Panc1 (cell line): ENCODE data around the gene KCTD1. TPM values are rescaled to one million over a fixed set of nuclear protein-coding genes. Genes with fewer than 3 reads are reported as not detected.

Experiments
- ATAC-seq: fragments of 200-7000 bp; cut with Tn5 transposase; 2 replicates; pipeline ENCODE4 v1.9.1; 2020; ENCODE audit warnings: mild to moderate bottlenecking, moderate library complexity
- BruUV-seq: library from RNA; stranded (reverse); fragments of 400-500 nt; replicated peaks from 2 replicates; lab custom pipeline; 2021; lab: Mats Ljungman, UMichigan
- CTCF ChIA-PET: fragments of 300-600 bp; sonication (Branson Sonifier 250); formaldehyde crosslinking; loops from one replicate; lab custom pipeline; 2022; ENCODE audit warnings: antibody characterized with exemption; lab: Charles Lee
- POLR2A ChIA-PET: fragments of 300-600 bp; sonication (Branson Sonifier 250); formaldehyde crosslinking; loops from one replicate; lab custom pipeline; 2022; ENCODE audit warnings: antibody characterized with exemption; lab: Charles Lee
- DNase-seq: peaks from one replicate; pipeline ENCODE4 v3.0.0-alpha.2; 2010; ENCODE audit warnings: low read depth, low spot score
- H3K27ac ChIP-seq: 2 replicates; pipeline ENCODE4 v1.5.1; 2011; ENCODE audit warnings: mild to moderate bottlenecking, low read length, inconsistent platforms
- H3K27me3 ChIP-seq: fragments of 200-500 bp; sonication (Bioruptor generic); 2 replicates; pipeline ENCODE4 v1.6.0; 2014; ENCODE audit warnings: low read length, inconsistent platforms; ENCODE audit not compliant: control insufficient read depth, insufficient read depth
- H3K36me3 ChIP-seq: fragments of 200-500 bp; sonication (Bioruptor generic); 2 replicates; pipeline ENCODE4 v1.5.1; 2014; ENCODE audit warnings: inconsistent platforms, mild to moderate bottlenecking, low read length, moderate library complexity; ENCODE audit not compliant: control insufficient read depth, insufficient read depth
- H3K4me1 ChIP-seq: 2 replicates; pipeline ENCODE4 v1.5.1; 2011; ENCODE audit warnings: inconsistent platforms, mild to moderate bottlenecking, low read length, moderate library complexity; ENCODE audit not compliant: control insufficient read depth, insufficient read depth
- H3K4me3 ChIP-seq, 2 experiments: 2 replicates each; pipeline ENCODE4 v1.5.1; 2011 to 2012; ENCODE audit warnings: low read depth in 2 of 2, low read length in 2 of 2, mild to moderate bottlenecking in 2 of 2, inconsistent platforms in 1 of 2, moderate library complexity in 1 of 2
- H3K9me3 ChIP-seq: fragments of 200-500 bp; sonication (Bioruptor generic); 2 replicates; pipeline ENCODE4 v1.5.1; 2014; ENCODE audit warnings: low read depth, mild to moderate bottlenecking, inconsistent platforms, low read length, moderate library complexity; ENCODE audit not compliant: control insufficient read depth, insufficient read depth
- POLR2AphosphoS5 ChIP-seq: IDR thresholded peaks from 2 replicates; pipeline ENCODE4 v1.6.1; 2012; ENCODE audit warnings: mild to moderate bottlenecking, low read depth, low read length, moderate library complexity
- SIN3A ChIP-seq: IDR thresholded peaks from 2 replicates; pipeline ENCODE4 v1.6.1; 2012; ENCODE audit warnings: low read depth, mild to moderate bottlenecking, low read length, moderate library complexity, borderline replicate concordance; ENCODE audit not compliant: insufficient read depth
- TCF7L2 ChIP-seq: IDR thresholded peaks from 2 replicates; pipeline ENCODE4 v1.6.1; 2011; ENCODE audit warnings: mild to moderate bottlenecking, low read depth, low read length, inconsistent platforms
- in situ Hi-C: cut with HindIII; loops from 2 replicates; pipeline ENCODE4 v1.10.0; 2016; ENCODE audit warnings: low sequenced_read_pairs, low pct_unique_long_range_greater_than_20kb
- intact Hi-C: fragments of 100-400 bp; cut with micrococcal nuclease; formaldehyde crosslinking; loops from one replicate; pipeline ENCODE4 v1.10.0; 2022; ENCODE audit not compliant: unreplicated experiment
- total RNA-seq: library from RNA; stranded (reverse); gene quantifications from one replicate; pipeline ENCODE4 v1.2.1, GENCODE V29; 2021; ENCODE audit not compliant: unreplicated experiment
- TF ChIP-seq, protein P1 (sequence below), 2 experiments: IDR thresholded peaks; 2 replicates each; pipeline ENCODE4 v1.6.1; 2011 to 2012; ENCODE audit warnings: low read depth in 2 of 2, control low read depth in 1 of 2, low read length in 1 of 2, mild to moderate bottlenecking in 1 of 2, moderate library complexity in 1 of 2; ENCODE audit not compliant: insufficient read depth in 1 of 2
- TF ChIP-seq, protein P2 (sequence below): fragments of 450-650 bp; IDR thresholded peaks from 2 replicates; pipeline ENCODE4 v1.5.1; 2017; ENCODE audit warnings: mild to moderate bottlenecking

Gene KCTD1
- total RNA-seq, 1 experiment from 2014 or later, result 34.4 TPM

DNA sequence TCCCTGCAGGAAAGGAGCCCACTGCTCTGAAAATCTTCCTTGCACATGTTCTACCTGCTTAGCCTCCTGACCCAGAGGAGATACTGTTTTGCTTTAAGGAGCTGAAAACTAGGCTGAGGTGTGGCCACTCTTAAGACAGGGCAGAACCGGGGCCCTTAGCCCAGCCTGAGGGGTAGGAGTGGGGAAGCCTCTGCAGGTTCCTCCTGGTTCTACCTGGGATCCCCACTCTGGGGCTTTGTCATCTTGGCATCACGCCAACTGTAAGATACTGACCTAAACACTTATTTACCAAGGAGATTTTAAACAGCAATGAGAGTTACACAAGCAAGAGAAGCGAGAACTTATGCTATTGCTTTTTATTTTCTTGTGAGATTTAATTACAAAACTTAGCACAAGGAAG lies 86.9 kb downstream of the KCTD1 start:
- DNase-seq (no peak), ATAC-seq (no peak)
- in situ Hi-C loops, result no loop called here
- no peak overlapping the region for H3K4me3 ChIP-seq
- H3K27me3 ChIP-seq, result no peaks in the 10 kb centered on the region
- no peaks in the 10 kb centered on the region for H3K36me3 ChIP-seq
- H3K4me1 ChIP-seq, result no peaks in the 10 kb centered on the region
- no TSS peak for BruUV-seq
- TF ChIP-seq TCF7L2 (no peak), SIN3A (no peak), POLR2AphosphoS5 (no peak)
- TF ChIP-seq, protein P1, sequence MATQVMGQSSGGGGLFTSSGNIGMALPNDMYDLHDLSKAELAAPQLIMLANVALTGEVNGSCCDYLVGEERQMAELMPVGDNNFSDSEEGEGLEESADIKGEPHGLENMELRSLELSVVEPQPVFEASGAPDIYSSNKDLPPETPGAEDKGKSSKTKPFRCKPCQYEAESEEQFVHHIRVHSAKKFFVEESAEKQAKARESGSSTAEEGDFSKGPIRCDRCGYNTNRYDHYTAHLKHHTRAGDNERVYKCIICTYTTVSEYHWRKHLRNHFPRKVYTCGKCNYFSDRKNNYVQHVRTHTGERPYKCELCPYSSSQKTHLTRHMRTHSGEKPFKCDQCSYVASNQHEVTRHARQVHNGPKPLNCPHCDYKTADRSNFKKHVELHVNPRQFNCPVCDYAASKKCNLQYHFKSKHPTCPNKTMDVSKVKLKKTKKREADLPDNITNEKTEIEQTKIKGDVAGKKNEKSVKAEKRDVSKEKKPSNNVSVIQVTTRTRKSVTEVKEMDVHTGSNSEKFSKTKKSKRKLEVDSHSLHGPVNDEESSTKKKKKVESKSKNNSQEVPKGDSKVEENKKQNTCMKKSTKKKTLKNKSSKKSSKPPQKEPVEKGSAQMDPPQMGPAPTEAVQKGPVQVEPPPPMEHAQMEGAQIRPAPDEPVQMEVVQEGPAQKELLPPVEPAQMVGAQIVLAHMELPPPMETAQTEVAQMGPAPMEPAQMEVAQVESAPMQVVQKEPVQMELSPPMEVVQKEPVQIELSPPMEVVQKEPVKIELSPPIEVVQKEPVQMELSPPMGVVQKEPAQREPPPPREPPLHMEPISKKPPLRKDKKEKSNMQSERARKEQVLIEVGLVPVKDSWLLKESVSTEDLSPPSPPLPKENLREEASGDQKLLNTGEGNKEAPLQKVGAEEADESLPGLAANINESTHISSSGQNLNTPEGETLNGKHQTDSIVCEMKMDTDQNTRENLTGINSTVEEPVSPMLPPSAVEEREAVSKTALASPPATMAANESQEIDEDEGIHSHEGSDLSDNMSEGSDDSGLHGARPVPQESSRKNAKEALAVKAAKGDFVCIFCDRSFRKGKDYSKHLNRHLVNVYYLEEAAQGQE (IDR thresholded peaks at IDR 0.05; ENCODE audit: insufficient read depth in 1 of 2, low read depth in 2 of 2, low read length in 1 of 2), result no peak
- TF ChIP-seq, protein P2, sequence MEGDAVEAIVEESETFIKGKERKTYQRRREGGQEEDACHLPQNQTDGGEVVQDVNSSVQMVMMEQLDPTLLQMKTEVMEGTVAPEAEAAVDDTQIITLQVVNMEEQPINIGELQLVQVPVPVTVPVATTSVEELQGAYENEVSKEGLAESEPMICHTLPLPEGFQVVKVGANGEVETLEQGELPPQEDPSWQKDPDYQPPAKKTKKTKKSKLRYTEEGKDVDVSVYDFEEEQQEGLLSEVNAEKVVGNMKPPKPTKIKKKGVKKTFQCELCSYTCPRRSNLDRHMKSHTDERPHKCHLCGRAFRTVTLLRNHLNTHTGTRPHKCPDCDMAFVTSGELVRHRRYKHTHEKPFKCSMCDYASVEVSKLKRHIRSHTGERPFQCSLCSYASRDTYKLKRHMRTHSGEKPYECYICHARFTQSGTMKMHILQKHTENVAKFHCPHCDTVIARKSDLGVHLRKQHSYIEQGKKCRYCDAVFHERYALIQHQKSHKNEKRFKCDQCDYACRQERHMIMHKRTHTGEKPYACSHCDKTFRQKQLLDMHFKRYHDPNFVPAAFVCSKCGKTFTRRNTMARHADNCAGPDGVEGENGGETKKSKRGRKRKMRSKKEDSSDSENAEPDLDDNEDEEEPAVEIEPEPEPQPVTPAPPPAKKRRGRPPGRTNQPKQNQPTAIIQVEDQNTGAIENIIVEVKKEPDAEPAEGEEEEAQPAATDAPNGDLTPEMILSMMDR, result no peak
- POLR2A ChIA-PET, result no interaction called here
- intact Hi-C loops, result no loop called here
- no peak overlapping the region for H3K27ac ChIP-seq
- CTCF ChIA-PET, result no interaction called here
- no peaks in the 10 kb centered on the region for H3K9me3 ChIP-seq

DNA sequence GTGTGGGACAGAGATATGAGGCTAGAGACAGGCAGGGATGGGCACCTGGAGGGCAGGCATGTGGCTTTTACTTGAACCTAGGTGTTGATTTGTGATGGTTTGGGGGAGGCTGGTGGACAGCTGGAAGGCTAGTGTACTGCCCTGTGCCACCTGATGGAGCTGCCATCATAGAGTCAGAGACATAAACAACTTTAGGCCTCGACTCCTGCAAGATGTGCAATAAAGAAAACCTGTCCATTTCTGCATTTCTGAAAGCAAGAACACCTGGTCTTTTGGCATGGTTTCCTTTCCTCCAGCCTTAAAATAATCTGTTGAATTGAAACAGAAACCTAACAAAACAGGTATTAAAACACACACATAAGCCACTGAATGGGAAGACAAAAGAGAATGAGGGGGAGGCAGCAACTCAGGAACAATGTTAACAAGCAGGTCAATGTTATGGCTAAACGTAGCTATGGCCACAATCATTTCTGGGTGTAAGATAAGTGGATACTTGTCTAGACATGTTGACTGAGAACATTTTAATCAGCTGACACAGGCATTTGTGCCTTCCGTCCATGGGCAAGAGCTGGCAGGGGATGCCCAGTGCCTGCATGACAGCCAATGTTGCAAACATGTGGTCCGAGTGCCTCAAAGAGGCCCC lies 87.8 kb downstream of the KCTD1 start:
- ATAC-seq (no peak), DNase-seq (no peak)
- Histone ChIP-seq H3K27me3 (no peaks in the 10 kb centered on the region), H3K27ac (no peak overlapping the region), H3K4me3 (no peak overlapping the region), H3K4me1 (no peaks in the 10 kb centered on the region), H3K36me3 (no peaks in the 10 kb centered on the region), H3K9me3 (no peaks in the 10 kb centered on the region)
- ChIA-PET CTCF (no interaction called here), POLR2A (no interaction called here)
- TF ChIP-seq TCF7L2, result no peak
- no peak for TF ChIP-seq SIN3A
- in situ Hi-C loops (no loop called here), intact Hi-C loops (no loop called here)
- BruUV-seq, result no TSS peak

DNA sequence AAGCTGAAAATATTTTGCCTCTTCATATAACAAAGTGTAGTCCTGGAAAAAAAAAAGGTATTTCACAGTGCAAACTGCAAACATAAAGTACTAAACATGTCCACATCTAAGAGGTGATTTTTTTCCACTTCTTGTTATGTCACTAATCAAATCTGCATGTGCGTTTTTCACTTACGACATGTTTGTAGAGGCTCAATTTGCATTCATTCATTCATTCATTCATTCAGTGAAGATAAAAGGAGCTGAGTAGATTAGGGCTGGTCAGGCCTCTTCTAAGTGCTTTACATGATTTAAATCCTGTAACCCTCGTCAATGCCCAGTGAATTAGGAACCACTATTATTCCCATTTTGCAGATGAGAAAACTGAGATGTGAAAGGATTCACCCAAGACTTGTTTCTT lies 88.5 kb downstream of the KCTD1 start:
- Histone ChIP-seq H3K4me1 (no peaks in the 10 kb centered on the region), H3K4me3 (no peak overlapping the region), H3K27me3 (no peaks in the 10 kb centered on the region), H3K36me3 (no peaks in the 10 kb centered on the region; the same call in 1 of the 2 replicates), H3K9me3 (no peaks in the 10 kb centered on the region), H3K27ac (no peak overlapping the region)
- ChIA-PET POLR2A (no interaction called here), CTCF (no interaction called here)
- ATAC-seq (no peak), DNase-seq (no peak)
- in situ Hi-C loops (no loop called here), intact Hi-C loops (no loop called here)
- TF ChIP-seq SIN3A, result no peak
- TF ChIP-seq, protein P1 (IDR thresholded peaks at IDR 0.05; ENCODE audit: insufficient read depth in 1 of 2, low read depth in 2 of 2, low read length in 1 of 2), result no peak
- no peak for TF ChIP-seq POLR2AphosphoS5
- TF ChIP-seq, protein P2, result no peak
- TF ChIP-seq TCF7L2, result no peak
- no TSS peak for BruUV-seq
